ENCODE measurements around the gene SLC25A13.

SLC25A13 gene

DNA sequence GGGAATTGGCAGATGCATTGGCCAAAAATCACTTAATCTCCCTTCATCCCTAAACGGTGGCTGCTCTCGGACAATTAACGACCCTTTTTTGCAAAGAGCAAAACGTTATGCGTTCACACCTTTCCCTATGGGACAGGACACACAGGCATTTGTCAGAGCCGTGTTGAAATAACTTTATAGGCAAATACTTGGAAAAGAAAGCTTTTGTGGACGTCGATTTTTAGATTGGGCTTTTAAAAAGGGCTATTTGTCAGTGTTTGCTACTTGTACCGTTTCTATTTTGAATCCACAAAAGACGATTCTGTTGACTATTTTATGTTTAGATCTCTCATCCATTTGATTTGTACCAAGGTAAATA is 245.6 kb downstream of the SLC25A13 start:
- FAIRE-seq = no peak

DNA sequence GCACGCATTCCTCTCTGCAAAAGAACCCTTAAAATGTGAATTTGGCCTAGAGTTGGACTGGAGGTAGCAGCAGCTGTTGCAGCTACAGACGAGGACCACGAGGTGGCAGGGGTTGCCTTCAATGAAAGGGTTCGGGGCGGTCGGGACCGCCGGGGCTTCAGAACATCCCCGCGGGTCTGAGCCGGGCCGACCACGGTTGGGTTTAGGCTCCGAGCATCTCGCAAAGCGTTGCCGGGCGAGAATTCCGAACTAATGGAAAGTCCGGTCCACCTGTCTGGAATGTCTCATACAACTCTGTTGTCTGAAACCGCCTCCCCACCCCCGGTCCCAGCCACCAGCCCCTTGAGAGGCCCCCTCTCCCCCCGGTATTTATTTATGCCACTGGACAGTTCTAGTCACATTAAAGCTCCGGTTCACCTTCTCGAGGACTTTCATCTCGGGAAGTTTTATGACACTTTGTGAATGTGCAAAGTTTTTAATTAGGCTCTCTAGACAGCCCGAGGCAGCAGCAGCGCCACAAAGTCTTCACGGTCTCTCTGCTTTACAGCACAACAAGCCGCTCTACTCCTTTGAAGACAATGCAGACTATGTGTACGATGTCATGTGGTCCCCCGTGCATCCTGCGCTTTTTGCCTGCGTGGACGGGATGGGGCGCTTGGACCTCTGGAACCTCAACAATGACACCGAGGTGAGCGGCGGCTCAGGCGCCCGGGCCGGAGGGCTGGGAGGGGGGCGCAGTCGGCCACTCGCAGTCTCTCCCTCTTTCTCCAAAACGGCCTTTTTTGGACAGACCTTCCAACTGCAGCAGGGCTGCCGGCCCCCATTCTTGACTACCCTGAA is 246.2 kb downstream of the SLC25A13 start:
- FAIRE-seq = no peak

DNA sequence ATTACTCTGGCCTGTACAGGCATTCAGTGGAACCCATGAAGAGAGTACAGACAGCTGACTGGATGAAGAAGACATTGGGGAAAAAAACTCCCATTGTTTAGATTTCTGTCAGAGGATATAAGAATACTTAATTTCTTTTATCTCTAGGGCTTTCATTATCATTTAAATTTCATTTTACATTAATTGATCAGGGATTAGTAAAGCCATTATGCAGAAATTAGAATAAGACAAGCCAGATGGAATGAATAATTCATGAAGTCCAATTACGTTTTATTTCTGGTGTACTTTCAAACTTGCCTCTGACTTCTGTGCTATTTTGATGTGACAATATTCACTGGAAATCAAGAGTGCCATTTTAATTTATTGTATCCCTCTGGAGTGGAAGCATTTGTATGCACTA is 247.0 kb downstream of the SLC25A13 start:
- FAIRE-seq = no peak
